ENCODE measurements around the gene TRIM4.
A peak's percentile ranks its signal among the peaks of the same experiment; 100 is the strongest.
"Not testable (repeated sequence)": the region's sequence is repeated elsewhere in the genome, so short reads cannot be mapped to it uniquely, and the experiment has no call there.

TRIM4 gene

DNA sequence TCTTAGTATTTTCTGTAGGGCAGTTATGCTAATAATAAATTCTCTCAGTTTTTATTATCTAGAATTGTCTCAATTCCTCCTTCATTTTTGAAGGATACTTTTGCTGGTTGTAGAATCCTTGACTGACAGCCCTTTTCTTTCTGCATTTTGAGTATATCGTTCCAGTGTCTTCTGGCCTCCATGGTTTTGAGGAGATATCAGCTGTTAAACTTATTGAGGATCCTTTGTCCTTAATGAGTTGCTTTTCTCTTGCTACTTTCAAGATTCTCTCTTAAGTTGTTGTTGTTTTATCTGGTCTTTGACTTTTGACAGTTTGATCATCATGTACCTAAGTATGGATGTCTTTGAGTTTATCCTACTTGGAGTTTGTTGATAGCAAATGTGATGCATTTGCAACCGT is 19.0 kb upstream of the TRIM4 start:
- TF ChIP-seq, protein P1, sequence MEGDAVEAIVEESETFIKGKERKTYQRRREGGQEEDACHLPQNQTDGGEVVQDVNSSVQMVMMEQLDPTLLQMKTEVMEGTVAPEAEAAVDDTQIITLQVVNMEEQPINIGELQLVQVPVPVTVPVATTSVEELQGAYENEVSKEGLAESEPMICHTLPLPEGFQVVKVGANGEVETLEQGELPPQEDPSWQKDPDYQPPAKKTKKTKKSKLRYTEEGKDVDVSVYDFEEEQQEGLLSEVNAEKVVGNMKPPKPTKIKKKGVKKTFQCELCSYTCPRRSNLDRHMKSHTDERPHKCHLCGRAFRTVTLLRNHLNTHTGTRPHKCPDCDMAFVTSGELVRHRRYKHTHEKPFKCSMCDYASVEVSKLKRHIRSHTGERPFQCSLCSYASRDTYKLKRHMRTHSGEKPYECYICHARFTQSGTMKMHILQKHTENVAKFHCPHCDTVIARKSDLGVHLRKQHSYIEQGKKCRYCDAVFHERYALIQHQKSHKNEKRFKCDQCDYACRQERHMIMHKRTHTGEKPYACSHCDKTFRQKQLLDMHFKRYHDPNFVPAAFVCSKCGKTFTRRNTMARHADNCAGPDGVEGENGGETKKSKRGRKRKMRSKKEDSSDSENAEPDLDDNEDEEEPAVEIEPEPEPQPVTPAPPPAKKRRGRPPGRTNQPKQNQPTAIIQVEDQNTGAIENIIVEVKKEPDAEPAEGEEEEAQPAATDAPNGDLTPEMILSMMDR (IDR thresholded peaks at IDR 0.05), result no peak
- Histone ChIP-seq H2AFZ (no peak overlapping the region), H3K36me3 (ENCODE audit: control insufficient read depth, insufficient read depth, low read length) (no peaks in the 10 kb centered on the region), H3K27ac (no peak overlapping the region), H3K79me2 (no peaks in the 10 kb centered on the region), H3K9ac (no peak overlapping the region), H3K9me3 (ENCODE audit: control insufficient read depth, low read length) (no peaks in the 10 kb centered on the region), H3K4me2 (ENCODE audit: low read length) (no peak overlapping the region), H3K4me1 (no peaks in the 10 kb centered on the region), H3K27me3 (ENCODE audit: control insufficient read depth, insufficient read depth, low read length) (no peaks in the 10 kb centered on the region), H3K4me3 (ENCODE audit: low read depth, low read length) (no peak overlapping the region)

DNA sequence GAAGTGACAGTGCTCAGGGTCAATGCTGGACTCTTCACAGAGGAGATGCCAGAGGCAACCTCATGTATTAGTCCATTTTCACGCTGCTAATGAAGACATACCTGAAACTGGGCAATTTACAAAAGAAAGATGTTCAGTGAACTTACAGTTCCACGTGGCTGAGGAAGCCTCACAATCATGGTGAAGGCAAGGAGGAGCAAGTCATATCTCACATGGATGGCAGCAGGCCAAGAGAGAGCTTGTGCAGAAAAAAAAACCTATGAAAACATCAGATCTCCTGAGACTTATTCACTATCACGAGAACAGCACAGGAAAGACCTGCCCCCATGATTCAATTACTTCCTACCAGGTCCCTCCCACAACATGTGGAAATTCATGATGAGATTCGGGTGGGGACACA is 15.7 kb upstream of the TRIM4 start:
- not testable (repeated sequence) for H3K36me3 ChIP-seq (ENCODE audit: control insufficient read depth, insufficient read depth, low read length); H3K27me3 ChIP-seq (ENCODE audit: control insufficient read depth, insufficient read depth, low read length); H2AFZ ChIP-seq; H3K27ac ChIP-seq; H3K4me2 ChIP-seq (ENCODE audit: low read length); H3K9ac ChIP-seq; H3K4me1 ChIP-seq; H3K79me2 ChIP-seq; H3K9me3 ChIP-seq (ENCODE audit: control insufficient read depth, low read length); H3K4me3 ChIP-seq (ENCODE audit: low read depth, low read length)

DNA sequence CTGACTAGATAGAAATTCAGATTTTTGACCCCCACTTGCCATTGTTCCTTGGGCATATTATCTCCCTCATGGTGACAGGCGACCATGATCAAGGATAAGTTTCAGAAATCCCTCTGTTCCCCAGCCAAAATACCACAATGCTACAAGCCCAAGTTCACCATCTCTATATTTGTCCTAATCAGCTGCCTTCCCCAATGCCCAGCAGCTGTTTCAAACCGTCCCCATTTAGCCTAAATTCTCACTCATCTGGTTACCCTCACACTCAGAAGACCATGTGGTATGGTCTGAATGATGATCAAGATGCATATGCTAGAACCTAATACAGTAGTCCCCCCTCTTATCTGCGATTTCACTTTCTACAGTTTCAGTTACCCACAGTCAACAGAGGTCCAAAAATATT is 11.0 kb upstream of the TRIM4 start:
- H3K4me2 ChIP-seq (ENCODE audit: low read length), result no peak overlapping the region
- no peak overlapping the region for H3K9ac ChIP-seq
- H3K79me2 ChIP-seq, result no peaks in the 10 kb centered on the region
- H3K4me3 ChIP-seq (ENCODE audit: low read depth, low read length), result no peak overlapping the region
- H2AFZ ChIP-seq, result no peak overlapping the region
- no peaks in the 10 kb centered on the region for H3K36me3 ChIP-seq (ENCODE audit: control insufficient read depth, insufficient read depth, low read length)
- H3K4me1 ChIP-seq, result peaks cover 7% of the 10 kb centered on the region
- no peaks in the 10 kb centered on the region for H3K27me3 ChIP-seq (ENCODE audit: control insufficient read depth, insufficient read depth, low read length)
- H3K9me3 ChIP-seq (ENCODE audit: control insufficient read depth, low read length), result no peaks in the 10 kb centered on the region
- H3K27ac ChIP-seq, result peak overlapping the region; percentile 3
- TF ChIP-seq, protein P1 (IDR thresholded peaks at IDR 0.05), result no peak

DNA sequence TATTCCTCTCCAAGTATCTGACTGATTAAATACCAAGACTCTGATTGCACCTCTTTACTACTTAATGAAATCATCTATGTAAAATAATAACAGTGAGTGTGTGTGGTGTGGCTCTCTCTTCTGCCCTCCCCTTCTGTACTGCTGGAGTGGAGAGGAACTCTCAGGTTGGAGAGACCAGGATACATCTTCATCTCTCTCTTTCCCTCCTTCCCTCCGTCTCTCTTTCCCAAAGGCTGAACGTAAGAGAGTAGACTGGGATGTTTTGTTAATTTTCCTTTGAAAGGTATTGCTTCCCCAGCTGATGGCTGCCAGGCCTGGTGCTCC is 10.4 kb upstream of the TRIM4 start:
- peaks cover 7% of the 10 kb centered on the region for H3K4me1 ChIP-seq
- H3K4me3 ChIP-seq (ENCODE audit: low read depth, low read length), result peak overlapping the region; percentile 3
- TF ChIP-seq, protein P1 (IDR thresholded peaks at IDR 0.05), result no peak
- no peaks in the 10 kb centered on the region for H3K27me3 ChIP-seq (ENCODE audit: control insufficient read depth, insufficient read depth, low read length)
- H3K4me2 ChIP-seq (ENCODE audit: low read length), result peak overlapping the region; percentile 57
- H2AFZ ChIP-seq, result peak overlapping the region; percentile 80
- no peaks in the 10 kb centered on the region for H3K36me3 ChIP-seq (ENCODE audit: control insufficient read depth, insufficient read depth, low read length)
- H3K27ac ChIP-seq, result peak overlapping the region; percentile 3
- no peak overlapping the region for H3K9ac ChIP-seq
- H3K79me2 ChIP-seq, result no peaks in the 10 kb centered on the region
- H3K9me3 ChIP-seq (ENCODE audit: control insufficient read depth, low read length), result no peaks in the 10 kb centered on the region

DNA sequence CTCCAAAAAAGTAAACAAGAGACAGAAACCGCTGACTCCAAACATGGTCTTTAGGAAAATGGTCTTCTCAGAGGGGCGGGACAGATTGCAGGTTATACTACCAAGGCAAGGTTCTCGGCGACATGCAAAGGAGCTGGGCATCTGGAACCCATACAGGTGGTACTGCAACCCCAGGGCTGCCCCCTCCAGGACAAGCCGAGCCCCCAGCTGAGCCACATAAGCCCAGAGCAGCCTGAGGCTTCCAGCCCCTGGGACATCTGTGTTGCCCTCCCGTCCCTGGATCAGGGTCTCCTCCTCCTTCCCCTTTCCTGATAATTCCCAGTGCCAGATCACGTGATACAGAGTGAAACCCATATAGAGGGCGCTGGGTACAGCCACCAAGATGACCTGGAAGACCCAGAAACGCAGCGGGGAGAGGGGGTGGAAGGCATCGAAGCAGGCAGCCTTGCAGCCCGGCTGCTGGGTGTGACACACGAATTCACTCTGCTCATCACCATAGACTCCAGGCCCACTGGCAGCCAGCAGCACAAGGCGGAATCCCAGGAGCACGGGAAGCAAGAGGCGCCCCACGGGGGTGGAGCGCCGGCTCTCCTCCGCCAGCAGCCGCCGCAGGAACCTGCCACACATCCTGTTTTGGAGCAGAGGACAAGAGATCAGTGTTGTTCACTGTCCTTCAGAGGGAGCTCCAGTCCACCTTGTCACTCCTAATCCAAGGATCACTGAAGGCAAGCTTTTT is 9.8 kb upstream of the TRIM4 start, which contains the start of gene GJC3:
Gene GJC3, minus strand, starts transcription at position 627 of the 736 bp plus-strand sequence. Its CDS starts 0 bp downstream, at position 627.
- H3K27ac ChIP-seq, result peak within 1 kb of the TSS; percentile 3
- no peaks in the 10 kb centered on the region for H3K9me3 ChIP-seq (ENCODE audit: control insufficient read depth, low read length)
- no peaks in the 10 kb centered on the region for H3K36me3 ChIP-seq (ENCODE audit: control insufficient read depth, insufficient read depth, low read length)
- peaks cover 7% of the 10 kb centered on the region for H3K4me1 ChIP-seq
- H3K79me2 ChIP-seq, result no peaks in the 10 kb centered on the region
- TF ChIP-seq, protein P1 (IDR thresholded peaks at IDR 0.05), result peak; percentile 51
- peak within 1 kb of the TSS; percentile 3 for H3K4me3 ChIP-seq (ENCODE audit: low read depth, low read length)
- H3K27me3 ChIP-seq (ENCODE audit: control insufficient read depth, insufficient read depth, low read length), result no peaks in the 10 kb centered on the region
- H3K4me2 ChIP-seq (ENCODE audit: low read length), result peak within 1 kb of the TSS; percentile 57
- H3K9ac ChIP-seq, result no peak within 1 kb of the TSS
- H2AFZ ChIP-seq, result peak within 1 kb of the TSS; percentile 80

All from parathyroid adenoma (tissue), 2 donors.